ENCODE data around the gene CC2D1A.
"Not testable (repeated sequence)": the region's sequence is repeated elsewhere in the genome, so short reads cannot be mapped to it uniquely, and the experiment has no call there.

DNA sequence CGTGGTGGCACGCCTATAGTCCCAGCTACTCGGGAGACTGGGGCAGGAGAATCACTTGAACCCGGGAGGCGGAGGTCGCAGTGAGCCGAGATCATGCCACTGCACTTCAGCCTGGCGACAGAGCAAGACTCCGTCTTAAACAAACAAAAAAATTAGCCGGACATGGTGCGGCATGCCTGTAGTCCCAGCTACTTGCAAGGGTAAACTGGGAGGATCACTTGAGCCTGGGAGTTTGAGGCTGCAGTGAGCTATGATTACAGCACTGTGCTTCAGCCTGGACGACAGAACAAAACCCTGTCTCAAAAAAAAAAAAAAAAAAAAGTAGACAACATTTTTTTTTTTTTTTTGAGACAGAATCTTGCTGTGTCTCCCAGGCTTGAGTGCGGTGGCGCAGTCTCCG is 65.9 kb downstream of the CC2D1A start:
- TF ChIP-seq, protein P1, sequence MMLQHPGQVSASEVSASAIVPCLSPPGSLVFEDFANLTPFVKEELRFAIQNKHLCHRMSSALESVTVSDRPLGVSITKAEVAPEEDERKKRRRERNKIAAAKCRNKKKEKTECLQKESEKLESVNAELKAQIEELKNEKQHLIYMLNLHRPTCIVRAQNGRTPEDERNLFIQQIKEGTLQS (IDR thresholded peaks at IDR 0.05), result not testable (repeated sequence)
- TF ChIP-seq, protein P2, sequence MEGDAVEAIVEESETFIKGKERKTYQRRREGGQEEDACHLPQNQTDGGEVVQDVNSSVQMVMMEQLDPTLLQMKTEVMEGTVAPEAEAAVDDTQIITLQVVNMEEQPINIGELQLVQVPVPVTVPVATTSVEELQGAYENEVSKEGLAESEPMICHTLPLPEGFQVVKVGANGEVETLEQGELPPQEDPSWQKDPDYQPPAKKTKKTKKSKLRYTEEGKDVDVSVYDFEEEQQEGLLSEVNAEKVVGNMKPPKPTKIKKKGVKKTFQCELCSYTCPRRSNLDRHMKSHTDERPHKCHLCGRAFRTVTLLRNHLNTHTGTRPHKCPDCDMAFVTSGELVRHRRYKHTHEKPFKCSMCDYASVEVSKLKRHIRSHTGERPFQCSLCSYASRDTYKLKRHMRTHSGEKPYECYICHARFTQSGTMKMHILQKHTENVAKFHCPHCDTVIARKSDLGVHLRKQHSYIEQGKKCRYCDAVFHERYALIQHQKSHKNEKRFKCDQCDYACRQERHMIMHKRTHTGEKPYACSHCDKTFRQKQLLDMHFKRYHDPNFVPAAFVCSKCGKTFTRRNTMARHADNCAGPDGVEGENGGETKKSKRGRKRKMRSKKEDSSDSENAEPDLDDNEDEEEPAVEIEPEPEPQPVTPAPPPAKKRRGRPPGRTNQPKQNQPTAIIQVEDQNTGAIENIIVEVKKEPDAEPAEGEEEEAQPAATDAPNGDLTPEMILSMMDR (IDR thresholded peaks at IDR 0.05; ENCODE audit: low read depth, low read length, missing input control), result not testable (repeated sequence)
- TF ChIP-seq HNF4A (conservative IDR thresholded peaks at IDR 0.05); FOXA1 (IDR thresholded peaks at IDR 0.05): not testable (repeated sequence)
- TF ChIP-seq, protein P3, sequence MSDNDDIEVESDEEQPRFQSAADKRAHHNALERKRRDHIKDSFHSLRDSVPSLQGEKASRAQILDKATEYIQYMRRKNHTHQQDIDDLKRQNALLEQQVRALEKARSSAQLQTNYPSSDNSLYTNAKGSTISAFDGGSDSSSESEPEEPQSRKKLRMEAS (IDR thresholded peaks at IDR 0.05), result not testable (repeated sequence)

Data from liver (tissue), 3 donors.